ENCODE results near the gene MEF2D. TPM values are rescaled to one million over a fixed set of nuclear protein-coding genes. Genes with fewer than 3 reads are reported as not detected.

MEF2D gene
- total RNA-seq, 1 donor from 2014 or later = 29.7 TPM

DNA sequence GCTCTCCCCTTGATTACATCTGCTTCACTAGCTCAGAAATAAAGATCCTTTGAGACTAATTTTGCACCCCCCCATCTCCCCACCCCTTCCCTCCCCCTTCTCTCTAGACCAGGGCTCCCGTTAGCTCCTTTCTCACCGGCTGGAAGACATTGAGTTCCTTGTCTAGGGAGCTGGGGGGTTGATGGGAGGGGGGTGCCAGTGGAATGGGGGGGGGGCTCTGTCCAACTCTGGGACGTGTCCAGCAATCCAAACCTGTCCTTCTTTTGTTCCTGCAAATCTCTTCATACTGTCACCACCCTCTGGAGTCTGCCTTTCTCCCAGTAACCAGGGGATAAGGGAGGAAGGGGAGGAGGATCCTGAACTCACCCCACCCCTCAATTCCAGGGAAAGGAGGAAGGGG is 69.7 kb downstream of the MEF2D start:
- intact Hi-C loops (cut with micrococcal nuclease) = no loop called here

DNA sequence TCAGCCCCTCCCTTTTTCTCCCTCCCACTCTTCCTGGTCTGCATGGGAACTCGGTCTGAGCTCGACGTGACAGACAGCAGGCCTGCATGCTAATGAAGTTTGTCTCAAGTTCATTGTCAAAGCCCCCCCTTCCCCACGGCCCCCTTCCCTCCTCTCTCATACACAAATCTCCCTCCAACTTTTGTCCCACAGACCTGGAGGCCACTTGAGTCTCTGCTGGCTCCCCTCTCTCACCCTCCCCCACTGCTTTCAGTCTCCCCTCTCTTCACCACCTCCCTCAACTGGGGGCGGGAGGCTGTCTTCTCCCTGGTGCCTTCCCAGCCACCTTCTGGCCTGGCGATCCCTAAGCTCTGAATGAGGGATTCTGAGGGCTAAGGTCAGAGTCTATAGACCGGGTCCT is 70.3 kb downstream of the MEF2D start:
- intact Hi-C loops (cut with micrococcal nuclease) = no loop called here

DNA sequence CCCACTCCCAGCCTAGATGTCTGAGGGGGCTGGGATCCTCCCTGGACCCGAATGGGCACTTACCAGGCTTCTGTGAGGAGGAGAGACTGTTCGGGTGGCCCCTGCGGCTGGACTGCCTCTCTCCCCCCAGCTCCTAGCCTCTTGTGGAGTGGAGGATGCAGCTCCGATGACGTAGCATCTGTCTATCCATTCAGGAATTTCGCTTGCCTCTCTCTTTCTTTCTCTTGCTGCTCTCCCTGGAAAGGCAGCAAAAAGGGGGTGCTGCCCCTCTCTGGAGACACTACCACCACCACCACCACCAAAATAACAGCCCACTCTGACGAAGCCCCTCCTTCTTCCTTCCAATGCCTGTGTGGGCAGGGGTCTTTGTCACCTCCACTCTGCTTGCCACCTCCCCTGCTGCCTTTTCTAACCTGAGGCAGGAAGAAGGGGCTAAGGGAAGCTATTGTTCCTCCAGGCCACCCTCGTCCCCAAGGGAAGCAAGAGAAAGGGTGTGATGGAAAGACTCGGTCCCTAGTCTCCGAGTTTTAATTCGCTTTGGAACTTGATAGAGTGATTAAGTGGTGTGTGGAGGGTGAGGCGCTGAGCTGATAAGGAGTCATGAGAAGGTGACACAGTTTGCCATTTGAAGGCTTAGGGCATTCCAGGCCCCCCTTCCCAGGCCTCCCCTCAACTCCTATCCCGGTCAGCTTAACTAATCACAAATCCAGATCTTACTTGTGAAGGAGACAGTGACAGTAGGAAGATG is 71.1 kb downstream of the MEF2D start:
- intact Hi-C loops (cut with micrococcal nuclease) = no loop called here

DNA sequence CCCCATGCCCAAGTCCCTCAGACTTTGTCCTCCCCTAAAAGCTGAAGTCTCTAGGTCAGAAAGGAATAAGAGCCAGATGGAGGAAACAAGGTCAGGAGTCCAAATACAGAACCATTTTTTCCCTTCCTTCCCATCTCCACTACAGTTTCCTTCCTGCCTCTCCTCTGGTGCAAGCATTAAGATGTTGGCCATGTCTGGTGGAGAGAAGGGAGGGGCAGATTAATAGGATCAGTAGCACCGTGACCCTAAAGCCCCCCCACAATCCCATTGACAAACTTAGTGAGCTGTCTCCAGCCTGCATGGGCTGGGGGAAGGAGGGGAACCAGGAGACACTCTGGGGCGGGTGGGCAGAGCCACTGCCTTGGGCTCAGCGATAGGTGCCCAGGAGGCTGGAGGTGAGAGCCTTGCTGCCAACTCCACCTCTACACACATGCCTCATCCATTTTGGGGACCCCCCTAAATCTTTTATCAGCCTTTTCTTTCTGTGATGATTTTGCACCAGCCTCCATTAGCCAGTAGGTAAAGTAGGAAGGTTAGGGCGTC is 71.8 kb downstream of the MEF2D start:
- intact Hi-C loops (cut with micrococcal nuclease) = no loop called here

- intact Hi-C loops (cut with micrococcal nuclease) = no loop called here
These were observed 72.6 kb downstream of the MEF2D start for GRCh38 chr1:156427957-156428356.

GRCh38 chr1:156425943-156426342 is 74.6 kb downstream of the MEF2D start:
- intact Hi-C loops (cut with micrococcal nuclease) = no loop called here

GRCh38 chr1:156424806-156425432 is 75.7 kb downstream of the MEF2D start:
- intact Hi-C loops (cut with micrococcal nuclease) = no loop called here

DNA sequence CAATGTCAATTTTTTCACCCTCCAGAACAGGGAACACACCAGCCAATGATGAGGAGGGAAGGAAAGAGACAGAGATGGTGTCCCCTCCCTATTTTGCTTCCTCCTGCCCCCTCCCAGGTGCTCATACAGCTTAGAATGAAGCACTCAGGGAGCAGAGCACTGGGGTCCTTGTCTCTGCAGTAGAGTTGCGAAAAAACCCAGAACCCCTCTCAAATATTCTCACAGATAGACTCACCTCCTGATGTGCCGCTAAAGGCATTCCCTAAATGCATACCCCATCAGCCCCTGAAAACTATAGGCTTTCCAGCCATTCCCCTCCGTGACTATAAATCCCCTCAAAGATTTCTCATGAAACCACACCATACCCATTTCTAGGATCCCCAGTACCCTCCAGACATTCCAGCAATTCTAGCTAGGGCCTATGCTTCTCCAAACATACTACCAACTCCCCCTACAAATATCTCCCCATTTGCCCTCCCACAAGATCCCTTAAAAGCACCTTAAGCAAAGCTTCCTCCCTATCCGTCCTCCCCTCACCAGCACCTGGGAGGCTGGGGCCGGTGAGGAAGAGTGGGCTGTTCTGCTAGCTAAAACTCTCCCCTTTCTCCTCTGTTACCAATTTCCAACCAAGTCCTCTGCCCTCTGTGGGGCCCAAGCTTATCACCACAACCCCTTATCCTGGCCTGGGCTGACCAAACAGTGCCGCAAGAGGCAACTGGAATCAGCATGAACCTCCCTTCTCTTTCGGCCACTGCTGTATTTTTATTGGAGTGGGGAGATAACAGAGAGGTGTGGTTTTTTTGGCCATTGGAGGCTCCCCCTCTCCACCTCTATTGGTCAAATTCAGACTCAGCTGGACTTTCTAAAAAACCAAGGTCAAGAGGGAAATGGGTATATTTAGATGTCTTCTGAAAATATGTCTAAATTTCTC is 76.9 kb downstream of the MEF2D start:
- intact Hi-C loops (cut with micrococcal nuclease) = no loop called here

DNA sequence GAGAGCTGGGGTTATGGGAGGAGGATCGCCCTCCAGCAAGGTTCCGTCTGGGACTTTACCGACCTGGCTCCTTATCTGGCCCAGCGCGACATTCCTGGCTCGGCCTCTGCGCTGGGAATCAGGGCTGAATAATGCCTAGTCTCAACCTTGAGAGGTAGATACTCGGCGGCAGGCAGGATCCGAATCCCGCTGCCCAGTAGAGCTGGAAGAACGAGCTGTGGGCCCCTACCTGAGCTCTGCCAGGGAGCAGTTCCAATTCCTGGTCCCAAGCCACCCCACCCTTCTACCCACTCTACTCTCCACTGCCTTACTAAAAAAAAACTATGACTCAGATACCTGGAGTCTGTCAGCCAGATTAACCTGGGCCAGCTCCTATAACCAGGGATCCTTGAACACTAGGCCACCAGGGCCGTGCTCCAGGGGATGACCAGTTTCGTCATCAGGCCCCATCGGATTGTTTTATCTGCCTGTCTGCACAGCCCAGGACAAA is 77.9 kb downstream of the MEF2D start:
- intact Hi-C loops (cut with micrococcal nuclease) = no loop called here

- intact Hi-C loops (cut with micrococcal nuclease) = loop anchor here (2.0 kb wide), 1 partner anchor 13 kb away; no protein-coding TSS in a partner anchor
These were observed 78.5 kb downstream of the MEF2D start for GRCh38 chr1:156421939-156422601.

GRCh38 chr1:156421062-156421938 is 79.3 kb downstream of the MEF2D start:
- intact Hi-C loops (cut with micrococcal nuclease) = loop anchor here (2.0 kb wide), 1 partner anchor 14 kb away; no protein-coding TSS in a partner anchor

- intact Hi-C loops (cut with micrococcal nuclease) = loop anchor here (2.0 kb wide), 1 partner anchor 14 kb away; no protein-coding TSS in a partner anchor
These were observed 80.1 kb downstream of the MEF2D start for GRCh38 chr1:156420205-156421061.

DNA sequence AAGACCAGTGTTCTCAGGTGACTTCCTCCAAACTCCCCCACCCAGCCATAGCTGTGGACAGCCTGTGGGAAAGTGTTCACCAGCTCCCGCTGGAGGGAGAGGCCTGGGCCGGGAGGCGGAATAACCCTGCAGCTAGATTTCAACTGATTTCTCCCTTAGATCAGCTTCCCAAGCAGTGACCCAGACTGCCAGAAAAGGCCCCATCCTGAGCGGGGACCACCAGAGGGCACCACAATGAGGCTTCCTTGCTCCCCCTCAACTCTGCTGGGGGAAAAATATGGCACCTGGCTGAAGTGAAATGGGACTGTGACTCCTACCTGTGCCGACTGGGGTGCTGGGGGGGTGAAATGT is 80.7 kb downstream of the MEF2D start:
- intact Hi-C loops (cut with micrococcal nuclease) = loop anchor here (2.0 kb wide), 1 partner anchor 15 kb away; no protein-coding TSS in a partner anchor

GRCh38 chr1:156418416-156419070 is 82.0 kb downstream of the MEF2D start:
- intact Hi-C loops (cut with micrococcal nuclease) = no loop called here

DNA sequence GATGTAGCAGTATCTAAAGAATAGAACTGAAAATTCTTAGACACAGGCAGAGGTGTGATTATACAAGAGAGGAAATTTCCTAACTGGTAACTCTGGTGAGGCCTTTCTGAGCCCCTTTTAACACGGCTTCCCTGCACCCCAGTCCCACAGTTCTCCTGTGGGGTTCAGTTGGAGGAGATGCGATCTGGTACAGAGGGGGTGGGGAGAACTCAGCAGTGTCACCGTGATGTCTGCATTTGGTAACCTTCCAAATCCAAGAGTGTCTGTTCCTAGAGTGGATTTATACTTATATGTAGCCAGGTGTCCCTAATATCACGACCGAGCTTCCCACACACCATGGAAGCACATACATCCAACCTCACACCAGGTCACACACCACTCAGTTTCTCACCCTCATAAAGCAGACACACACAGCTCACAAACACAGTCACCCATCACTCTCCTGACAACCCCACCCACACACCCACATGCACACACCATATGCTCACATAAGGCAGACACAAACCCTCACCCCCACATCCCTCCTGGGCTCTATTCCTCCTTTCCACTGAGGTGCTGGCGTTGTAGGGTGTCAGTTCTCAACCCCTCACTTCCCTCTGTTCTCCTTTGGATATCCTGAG is 83.1 kb downstream of the MEF2D start:
- intact Hi-C loops (cut with micrococcal nuclease) = no loop called here

GRCh38 chr1:156416993-156417392 is 83.6 kb downstream of the MEF2D start:
- intact Hi-C loops (cut with micrococcal nuclease) = no loop called here

DNA sequence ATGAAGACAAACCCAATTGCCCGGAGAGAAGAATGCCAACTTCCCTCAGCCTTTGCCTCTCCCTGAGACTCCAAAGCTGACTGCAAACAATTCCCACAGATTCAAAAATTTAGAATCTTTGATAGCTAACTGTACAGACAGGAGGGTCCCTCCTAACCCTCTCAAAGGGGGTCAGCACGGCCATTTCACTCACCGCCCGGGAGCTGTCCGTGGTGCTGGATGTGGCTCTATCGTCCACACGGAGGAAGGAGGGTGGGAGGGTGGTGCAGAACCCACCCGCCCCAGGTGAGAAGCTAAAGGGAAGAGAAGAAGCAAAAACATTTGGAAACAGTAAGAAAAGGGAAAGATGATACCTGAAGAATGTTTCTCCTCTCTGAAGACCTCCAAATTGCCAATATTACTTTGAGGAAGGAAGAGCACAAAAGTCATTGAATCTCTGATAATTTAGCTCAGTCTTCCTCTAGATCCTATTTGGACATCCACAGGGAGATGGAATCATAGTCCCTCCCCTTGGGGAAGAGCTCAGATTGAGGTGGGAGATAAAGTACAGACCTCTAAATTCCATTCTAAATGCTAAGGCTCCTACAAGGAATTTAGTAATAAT is 86.0 kb downstream of the MEF2D start:
- intact Hi-C loops (cut with micrococcal nuclease) = no loop called here

Data from T-helper 2 cell treated with Interferon-gamma antibody and Interleukin-4, amounts not matched to agents 100 ng/mL and 5 ng/mL, for 36 hours (primary cell).